H1 (cell line): ENCODE measurements around the gene BTBD16. TPM values are rescaled to one million over a fixed set of nuclear protein-coding genes. Genes with fewer than 3 reads are reported as not detected.

ENCODE experiments used
- CTCF ChIA-PET: fragments of 300-600 bp; sonication (Branson Sonifier 250); formaldehyde crosslinking; loops from one replicate; lab custom pipeline; 2021; ENCODE audit not compliant: partially characterized antibody; lab: Charles Lee
- POLR2A ChIA-PET: fragments of 300-600 bp; sonication (Branson Sonifier 250); formaldehyde crosslinking; loops from one replicate; lab custom pipeline; 2021; ENCODE audit warnings: inconsistent platforms; ENCODE audit not compliant: partially characterized antibody; lab: Charles Lee
- DNase-seq, 2 experiments: peaks; one replicate each; pipeline versions ENCODE4 v3.0.0 to v3.0.0-alpha.2; 2010 to 2022; ENCODE audit warnings: low spot score in 2 of 2, low read depth in 1 of 2, mixed read lengths in 1 of 2
- FAIRE-seq: peaks from 2 replicates; lab custom pipeline; 2011; peaks lifted over from hg19 to GRCh38; lab: Jason Lieb, UNC
- H2AFZ ChIP-seq: 2 replicates; pipeline ENCODE4 v1.8.1; 2012; ENCODE audit warnings: low read length, inconsistent platforms
- H2AK5ac ChIP-seq: 2 replicates; pipeline ENCODE4 v1.6.1; 2013; ENCODE audit warnings: low read depth, low read length
- H2BK120ac ChIP-seq: replicated peaks from 2 replicates; pipeline ENCODE3; 2013; ENCODE audit warnings: low read depth, low read length, inconsistent platforms
- H2BK12ac ChIP-seq: 2 replicates; pipeline ENCODE4 v1.6.1; 2013; ENCODE audit warnings: low read depth, low read length
- H2BK15ac ChIP-seq: 2 replicates; pipeline ENCODE4 v1.6.1; 2013; ENCODE audit warnings: low read length
- H2BK20ac ChIP-seq: 2 replicates; pipeline ENCODE4 v1.6.1; 2013; ENCODE audit warnings: low read length
- H2BK5ac ChIP-seq: 2 replicates; pipeline ENCODE4 v1.6.1; 2013; ENCODE audit warnings: low read depth, low read length
- H3K14ac ChIP-seq: 2 replicates; pipeline ENCODE4 v1.6.1; 2013; ENCODE audit warnings: inconsistent platforms; ENCODE audit not compliant: insufficient read length
- H3K18ac ChIP-seq: 2 replicates; pipeline ENCODE4 v1.6.1; 2013; ENCODE audit warnings: low read length; ENCODE audit errors: extremely low read depth
- H3K23ac ChIP-seq: 2 replicates; pipeline ENCODE4 v1.6.1; 2013; ENCODE audit warnings: inconsistent platforms; ENCODE audit not compliant: insufficient read length
- H3K23me2 ChIP-seq: 2 replicates; pipeline ENCODE4 v1.6.1; 2013; ENCODE audit warnings: low read depth, low read length
- H3K27ac ChIP-seq: 2 replicates; pipeline ENCODE4 v1.6.1; 2011; ENCODE audit warnings: low read depth, low read length, inconsistent platforms
- H3K27me3 ChIP-seq, 4 experiments: replicated peaks in 1 of 4; 1 replicate in 1 of 4; 2 replicates in 3 of 4; pipeline versions ENCODE4 v1.6.1 to v1.8.1; 2011 to 2013; ENCODE audit warnings: low read length in 3 of 4, mild to moderate bottlenecking in 3 of 4, inconsistent platforms in 2 of 4, mixed read lengths in 2 of 4, moderate library complexity in 1 of 4; ENCODE audit not compliant: control insufficient read depth in 3 of 4, insufficient read depth in 3 of 4; ENCODE audit errors: extremely low read depth in 1 of 4
- H3K36me3 ChIP-seq, 4 experiments: 2 replicates each; pipeline versions ENCODE4 v1.6.1 to v1.8.1; 2011 to 2013; ENCODE audit warnings: mild to moderate bottlenecking in 4 of 4, low read length in 3 of 4, moderate library complexity in 2 of 4, control low read depth in 1 of 4, inconsistent platforms in 1 of 4; ENCODE audit not compliant: insufficient read depth in 4 of 4, control insufficient read depth in 2 of 4
- H3K4ac ChIP-seq: replicated peaks from 2 replicates; pipeline ENCODE3; 2013; ENCODE audit warnings: low read length, low read depth, mixed read lengths, inconsistent platforms; ENCODE audit not compliant: insufficient read length
- H3K4me1 ChIP-seq, 4 experiments: replicated peaks in 1 of 4; 1 replicate in 1 of 4; 2 replicates in 3 of 4; pipeline versions ENCODE4 v1.6.1 to v1.8.1; 2011 to 2013; ENCODE audit warnings: low read length in 3 of 4, inconsistent platforms in 2 of 4, mixed read lengths in 1 of 4; ENCODE audit not compliant: insufficient read depth in 4 of 4, control insufficient read depth in 3 of 4
- H3K4me2 ChIP-seq, 2 experiments: 2 replicates each; pipeline versions ENCODE4 v1.6.1 to v1.8.1; 2011 to 2013; ENCODE audit warnings: low read depth in 2 of 2, low read length in 2 of 2, control low read depth in 1 of 2, inconsistent platforms in 1 of 2, mild to moderate bottlenecking in 1 of 2; ENCODE audit not compliant: insufficient read depth in 1 of 2
- H3K4me3 ChIP-seq, 4 experiments: fragments of 200-600, 300-600 bp in 1 of 4; sonication (generic), shearing (Covaris generic), sonication (Bioruptor Twin) in 1 of 4; 2 replicates each; pipeline versions ENCODE4 v1.5.1 to v1.8.1; 2011 to 2016; ENCODE audit warnings: low read length in 4 of 4, low read depth in 3 of 4, control low read depth in 2 of 4, inconsistent platforms in 2 of 4, mild to moderate bottlenecking in 2 of 4, mixed read lengths in 1 of 4, moderate library complexity in 1 of 4; ENCODE audit not compliant: insufficient read depth in 2 of 4; ENCODE audit errors: extremely low read depth in 1 of 4
- H3K56ac ChIP-seq: replicated peaks from 2 replicates; pipeline ENCODE3; 2013; ENCODE audit warnings: low read depth, mild to moderate bottlenecking, mixed read lengths, low read length, inconsistent platforms; ENCODE audit not compliant: insufficient read length
- H3K79me1 ChIP-seq: 2 replicates; pipeline ENCODE4 v1.6.1; 2013; ENCODE audit warnings: low read depth, low read length, control low read depth
- H3K79me2 ChIP-seq, 2 experiments: 2 replicates each; pipeline versions ENCODE4 v1.6.1 to v1.8.1; 2012 to 2013; ENCODE audit warnings: low read length in 2 of 2, mild to moderate bottlenecking in 2 of 2, inconsistent platforms in 1 of 2; ENCODE audit not compliant: insufficient read depth in 2 of 2, control insufficient read depth in 1 of 2
- H3K9ac ChIP-seq, 4 experiments: replicated peaks in 1 of 4; 1 replicate in 1 of 4; 2 replicates in 3 of 4; pipeline versions ENCODE4 v1.6.1 to v1.8.1; 2011 to 2013; ENCODE audit warnings: low read depth in 3 of 4, low read length in 3 of 4, control low read depth in 2 of 4, mild to moderate bottlenecking in 2 of 4, moderate library complexity in 2 of 4, inconsistent platforms in 1 of 4; ENCODE audit errors: extremely low read depth in 1 of 4
- H3K9me3 ChIP-seq, 2 experiments: 2 replicates each; pipeline versions ENCODE4 v1.6.1 to v1.8.1; 2012 to 2013; ENCODE audit warnings: mild to moderate bottlenecking in 2 of 2, moderate library complexity in 2 of 2, control low read depth in 1 of 2, inconsistent platforms in 1 of 2, low read depth in 1 of 2, low read length in 1 of 2, mixed read lengths in 1 of 2; ENCODE audit not compliant: insufficient read depth in 2 of 2
- H4K20me1 ChIP-seq, 2 experiments: replicated peaks in 1 of 2; 2 replicates each; pipeline versions ENCODE3 to v1.8.1; 2011 to 2013; ENCODE audit warnings: inconsistent platforms in 2 of 2, low read length in 2 of 2, mild to moderate bottlenecking in 1 of 2; ENCODE audit not compliant: insufficient read depth in 2 of 2, control insufficient read depth in 1 of 2
- H4K5ac ChIP-seq: 2 replicates; pipeline ENCODE4 v1.6.1; 2013; ENCODE audit warnings: low read length, low read depth, mixed read lengths, inconsistent platforms; ENCODE audit not compliant: insufficient read length
- H4K8ac ChIP-seq: 2 replicates; pipeline ENCODE4 v1.8.0; 2013; ENCODE audit warnings: mild to moderate bottlenecking, moderate library complexity, low read length, inconsistent platforms; ENCODE audit not compliant: insufficient read depth; ENCODE audit errors: extremely low read depth
- H4K91ac ChIP-seq: replicated peaks from 2 replicates; pipeline ENCODE3; 2013; ENCODE audit warnings: low read length, mixed read lengths, inconsistent platforms; ENCODE audit not compliant: insufficient read length
- ASH2L ChIP-seq: fragments of 200-600, 300-600 bp; sonication (generic); IDR thresholded peaks from one replicate; pipeline ENCODE4 v1.7.1; 2017; ENCODE audit warnings: low read length
- BRCA1 ChIP-seq: IDR thresholded peaks from 2 replicates; pipeline ENCODE4 v1.6.1; 2012; ENCODE audit warnings: low read depth, low read length, improper control_type of control experiment
- CREB1 ChIP-seq: IDR thresholded peaks from 2 replicates; pipeline ENCODE4 v1.6.1; 2012; ENCODE audit warnings: inconsistent platforms
- EZH2 ChIP-seq: fragments of 200-600 bp; sonication (generic); IDR thresholded peaks from 2 replicates; pipeline ENCODE4 v1.7.1; 2012; ENCODE audit warnings: low read depth, mild to moderate bottlenecking, moderate library complexity, low read length, inconsistent platforms; ENCODE audit not compliant: severe bottlenecking
- HDAC2 ChIP-seq, 2 experiments: fragments of 300-600 bp in 1 of 2; sonication (generic) in 1 of 2; IDR thresholded peaks; 2 replicates each; pipeline ENCODE4 v1.6.1; 2011 to 2012; ENCODE audit warnings: low read depth in 2 of 2, low read length in 2 of 2, mild to moderate bottlenecking in 2 of 2, moderate library complexity in 2 of 2, borderline replicate concordance in 1 of 2, inconsistent platforms in 1 of 2
- KDM4A ChIP-seq: IDR thresholded peaks from one replicate; pipeline ENCODE4 v1.7.1; 2012; ENCODE audit warnings: low read depth, mild to moderate bottlenecking, moderate library complexity, low read length, inconsistent platforms; ENCODE audit not compliant: severe bottlenecking
- SIRT6 ChIP-seq: IDR thresholded peaks from one replicate; pipeline ENCODE4 v1.7.1; 2012; ENCODE audit warnings: low read length, inconsistent platforms
- WGBS, 2 experiments: shearing (Covaris generic) in 1 of 2; methylation state at CpG; one replicate each; pipeline versions ENCODE4 v1.1.6 to v1.1.7; 2013 to 2015; ENCODE audit warnings: low lambda C conversion rate in 2 of 2, mixed read lengths in 2 of 2, inconsistent platforms in 1 of 2, low coverage in 1 of 2, missing lambda C conversion rate in 1 of 2; ENCODE audit not compliant: insufficient replicate concordance in 2 of 2, insufficient coverage in 1 of 2, insufficient read length in 1 of 2; ENCODE audit errors: extremely low coverage in 1 of 2, missing lambda C conversion rate in 1 of 2; 5-methylcytosine and 5-hydroxymethylcytosine counted together
- polyA plus RNA-seq, 7 experiments: library from polyadenylated mRNA; depleted of rRNA in 3 of 7; stranded (reverse) in 5 of 7; unstranded in 2 of 7; fragments of >200 nt in 5 of 7; fragments of 200-250 nt in 2 of 7; gene quantifications; 1 replicate in 5 of 7; 2 replicates in 1 of 7; 4 replicates in 1 of 7; pipeline versions ENCODE4 v1.2.1 to v1.2.3, GENCODE V29; 2011 to 2013; ENCODE audit warnings: missing spikeins in 2 of 7, mixed read lengths in 2 of 7
- total RNA-seq: library from RNA; stranded (reverse); fragmentation: NEBNext Ultra II Directional; extraction: Animal tissue kit (Norgen Biotek cat#: 25700); gene quantifications from 2 replicates; pipeline ENCODE4 v1.2.1, GENCODE V29; 2021
- TF ChIP-seq, protein P1 (sequence below): IDR thresholded peaks from 2 replicates; pipeline ENCODE4 v1.6.1; 2011; ENCODE audit warnings: low read depth, mild to moderate bottlenecking, low read length; ENCODE audit not compliant: insufficient read depth

Gene BTBD16
- total and polyA plus RNA-seq, 2 of the 8 experiments (the other 6 are each of a cell fraction or from before 2014, with no cell fraction given) = 0.05 TPM; not detected in 1

DNA sequence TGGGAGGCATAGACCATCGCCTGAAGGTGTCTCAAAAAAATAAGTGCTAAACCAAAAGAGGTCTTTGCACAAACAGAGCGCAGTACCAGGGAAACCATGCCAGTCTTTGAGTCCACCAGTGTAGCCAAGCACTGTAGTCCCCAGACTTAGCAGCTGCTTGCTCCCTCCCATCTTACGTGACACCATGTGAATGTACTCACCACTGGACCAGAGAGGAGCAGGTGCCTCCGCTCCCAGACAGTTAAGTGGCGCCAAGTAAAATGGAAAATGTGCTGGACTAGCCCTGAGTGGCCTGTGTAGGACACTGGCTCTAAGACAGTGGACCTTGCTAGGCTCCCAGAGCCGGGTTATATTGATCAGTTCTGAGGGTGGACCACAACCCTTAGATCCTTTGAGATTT, 55.7 kb downstream of the BTBD16 start:
- ChIA-PET CTCF (interaction anchor here (1.3 kb wide), 1 partner anchor 108 kb away, joined by 6 read pairs; no protein-coding TSS in a partner anchor), POLR2A (no interaction called here)
- H3K4me1 ChIP-seq = peaks cover 0 to 5% (median 3%) of the 10 kb centered on the region in 4 experiments; a peak in 5 of 7 replicates
- no peak overlapping the region for H4K91ac ChIP-seq
- H3K23me2 ChIP-seq = no peaks in the 10 kb centered on the region
- no peak for TF ChIP-seq KDM4A
- TF ChIP-seq, protein P1, sequence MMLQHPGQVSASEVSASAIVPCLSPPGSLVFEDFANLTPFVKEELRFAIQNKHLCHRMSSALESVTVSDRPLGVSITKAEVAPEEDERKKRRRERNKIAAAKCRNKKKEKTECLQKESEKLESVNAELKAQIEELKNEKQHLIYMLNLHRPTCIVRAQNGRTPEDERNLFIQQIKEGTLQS = no peak
- TF ChIP-seq BRCA1 = no peak
- TF ChIP-seq ASH2L = no peak
- no peak for TF ChIP-seq HDAC2 (IDR thresholded peaks at IDR 0.05; ENCODE audit: borderline replicate concordance in 1 of 2, low read depth in 2 of 2, low read length in 2 of 2)
- no peak for TF ChIP-seq SIRT6
- TF ChIP-seq CREB1 = no peak
- no peak for TF ChIP-seq EZH2
- H4K20me1 ChIP-seq = no peaks in the 10 kb centered on the region
- no peak overlapping the region for H3K18ac ChIP-seq
- no peak for DNase-seq
- no peak overlapping the region for H3K4me2 ChIP-seq
- H3K14ac ChIP-seq = peak overlapping the region; percentile 25
- no peak overlapping the region for H3K56ac ChIP-seq
- H2BK5ac ChIP-seq = no peak overlapping the region
- H2BK20ac ChIP-seq = no peak overlapping the region
- no peak overlapping the region for H3K27ac ChIP-seq
- H3K9ac ChIP-seq = no peak overlapping the region
- H3K9me3 ChIP-seq = no peaks in the 10 kb centered on the region
- no peak overlapping the region for H3K23ac ChIP-seq
- no peak overlapping the region for H2BK12ac ChIP-seq
- H3K4me3 ChIP-seq = no peak overlapping the region
- H4K8ac ChIP-seq = no peak overlapping the region
- H3K79me1 ChIP-seq = no peaks in the 10 kb centered on the region
- H2BK120ac ChIP-seq = no peak overlapping the region
- H2AFZ ChIP-seq = no peak overlapping the region
- no peak for FAIRE-seq
- 86% methylated on average over 6 of the region's 6 CpGs; no CpG with 5 or more reads in 1 of the 2 experiments for WGBS, 2 experiments
- no peak overlapping the region for H4K5ac ChIP-seq
- H3K79me2 ChIP-seq = no peaks in the 10 kb centered on the region
- H3K36me3 ChIP-seq = no peaks in the 10 kb centered on the region
- no peak overlapping the region for H2AK5ac ChIP-seq
- H3K4ac ChIP-seq = no peak overlapping the region
- no peaks in the 10 kb centered on the region for H3K27me3 ChIP-seq
- H2BK15ac ChIP-seq = no peak overlapping the region
